ENCODE results near the gene CCDC57. TPM values are rescaled to one million over a fixed set of nuclear protein-coding genes. Genes with fewer than 3 reads are reported as not detected.

The CCDC57 gene
- total and polyA plus RNA-seq, 8 donors = 19.6 to 176 (median 25.4) TPM

- H3K36me3 ChIP-seq = no peaks in the 10 kb centered on the region
- no peaks in the 10 kb centered on the region for H3K27me3 ChIP-seq
- H3K4me3 ChIP-seq = no peak overlapping the region
- no peak for TF ChIP-seq CTCF (IDR thresholded peaks at IDR 0.05)
- H3K9me3 ChIP-seq = no peaks in the 10 kb centered on the region
- no peak for FAIRE-seq
- WGBS, 2 donors = 89 to 93% methylated on average over 27 of the region's 27 CpGs
- peak in 1 of 6 donors; percentile 47 for DNase-seq
- H3K4me1 ChIP-seq = no peaks in the 10 kb centered on the region
- intact Hi-C loops (cut with DNase I) = loop anchor here (5.0 to 10.0 kb wide), 2 partner anchors 128 to 130 kb away; partner anchors contain the start of genes CENPX (in 1 of the 3) and LRRC45 (in 1 of the 3)
- no peak overlapping the region for H3K27ac ChIP-seq
- ATAC-seq = no peak
Measured at GRCh38 chr17:82154881-82155331, 57.7 kb downstream of the CCDC57 start.

- no peaks in the 10 kb centered on the region for H3K27me3 ChIP-seq
- no peak overlapping the region for H3K4me3 ChIP-seq
- intact Hi-C loops (cut with DNase I) = loop anchor here in 1 of 3 donors (10.0 kb wide), 1 partner anchor 129 kb away; the partner anchor contains the start of genes CENPX and LRRC45
- H3K9me3 ChIP-seq = no peaks in the 10 kb centered on the region
- no peak overlapping the region for H3K27ac ChIP-seq
- H3K36me3 ChIP-seq = no peaks in the 10 kb centered on the region
- TF ChIP-seq CTCF (IDR thresholded peaks at IDR 0.05) = peak; percentile 83 to 90 (median 88)
- DNase-seq = peak; percentile 55 to 92 (median 80)
- FAIRE-seq = no peak
- 56 to 58% methylated on average over 16 of the region's 16 CpGs for whole genome bisulfite sequencing, 2 donors
- H3K4me1 ChIP-seq = no peaks in the 10 kb centered on the region
- ATAC-seq = peak; percentile 84 to 95 (median 94)
Measured at GRCh38 chr17:82153745-82154375, 58.8 kb downstream of the CCDC57 start.

- no peaks in the 10 kb centered on the region for H3K36me3 ChIP-seq
- no peak overlapping the region for H3K4me3 ChIP-seq
- no peak for DNase-seq
- FAIRE-seq = no peak
- no peak overlapping the region for H3K27ac ChIP-seq
- no peak for TF ChIP-seq CTCF (IDR thresholded peaks at IDR 0.05)
- H3K27me3 ChIP-seq = no peaks in the 10 kb centered on the region
- ATAC-seq = no peak
- intact Hi-C loops (cut with DNase I) = loop anchor here in 1 of 3 donors (10.0 kb wide), 1 partner anchor 128 kb away; the partner anchor contains the start of genes CENPX and LRRC45
- H3K4me1 ChIP-seq = no peaks in the 10 kb centered on the region
- WGBS, 2 donors = 78 to 79% methylated on average over 6 of the region's 6 CpGs
- H3K9me3 ChIP-seq = no peaks in the 10 kb centered on the region
Measured at GRCh38 chr17:82153295-82153691, 59.3 kb downstream of the CCDC57 start.

DNA sequence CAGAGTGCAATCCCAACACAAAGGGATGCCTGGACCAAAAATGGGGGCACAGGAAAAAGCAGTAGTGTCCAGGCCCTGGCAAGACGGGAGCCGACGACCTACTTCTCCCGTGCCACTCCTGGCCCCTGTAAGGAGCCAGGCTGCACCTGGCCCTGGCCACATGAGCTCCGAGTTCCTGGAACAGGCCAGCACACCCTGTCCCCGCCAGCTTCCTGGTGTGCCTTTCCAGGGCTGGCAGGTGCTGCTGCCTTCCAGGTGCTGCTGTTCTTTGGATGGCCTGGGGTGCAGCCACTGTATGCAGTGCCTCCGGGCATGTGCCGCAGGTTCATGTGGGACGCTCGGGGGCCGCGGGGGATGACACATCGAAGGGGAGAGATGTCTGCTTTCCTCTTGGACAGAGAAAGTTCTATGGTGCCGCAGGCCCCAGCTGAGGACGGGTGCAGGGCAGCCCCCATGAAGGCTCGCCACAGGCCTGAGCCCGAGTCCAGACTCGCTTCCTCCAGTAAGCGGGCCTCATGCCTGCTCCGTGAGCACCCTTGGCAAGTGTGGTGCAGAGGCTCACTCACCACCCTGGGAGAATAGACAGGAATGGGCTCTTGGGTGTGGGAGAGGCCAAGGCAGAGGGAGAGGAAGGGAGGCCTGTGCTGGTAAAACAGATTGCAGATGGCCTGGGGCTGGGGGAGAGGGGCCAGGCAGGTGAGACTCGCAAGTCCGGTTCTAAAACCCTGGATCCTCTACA, 59.9 kb downstream of the CCDC57 start:
- intact Hi-C loops (cut with DNase I) = loop anchor here in 1 of 3 donors (10.0 kb wide), 1 partner anchor 128 kb away; the partner anchor contains the start of genes CENPX and LRRC45
- ATAC-seq (peak in 3 of 4 donors; percentile 73 to 85 (median 75)), FAIRE-seq (no peak)

More for the DNA sequence above, 59.9 kb downstream of the CCDC57 start:
- Histone ChIP-seq H3K4me3 (no peak overlapping the region), H3K27ac (peak overlapping the region in 2 of 4 donors; percentile 27 to 28), H3K36me3 (no peaks in the 10 kb centered on the region), H3K9me3 (no peaks in the 10 kb centered on the region), H3K27me3 (no peaks in the 10 kb centered on the region), H3K4me1 (no peaks in the 10 kb centered on the region)
- peak in 4 of 6 donors; percentile 34 to 78 (median 61) for DNase-seq
- WGBS, 2 donors = 75 to 80% methylated on average over 22 of the region's 22 CpGs
- no peak for TF ChIP-seq CTCF (IDR thresholded peaks at IDR 0.05)
